Liver (tissue), 9 donors: ENCODE data around the gene FAM43A. TPM values are rescaled to one million over a fixed set of nuclear protein-coding genes. Genes with fewer than 3 reads are reported as not detected.

Source experiments
- DNase-seq: peaks from one replicate; pipeline ENCODE4 v3.0.0-alpha.2; 2017; ENCODE audit warnings: low spot score
- H3K27ac ChIP-seq, 2 donors: one replicate each; pipeline ENCODE4 v1.7.0; 2013; ENCODE audit warnings: inconsistent platforms in 2 of 2, low read length in 2 of 2, control low read depth in 1 of 2, low read depth in 1 of 2, mild to moderate bottlenecking in 1 of 2
- H3K27me3 ChIP-seq, 4 donors: one replicate each; pipeline versions ENCODE4 v1.6.1 to v1.7.0; 2013; ENCODE audit warnings: low read length in 3 of 4, inconsistent platforms in 1 of 4, mild to moderate bottlenecking in 1 of 4, moderate library complexity in 1 of 4; ENCODE audit not compliant: control insufficient read depth in 4 of 4, insufficient read depth in 4 of 4
- H3K36me3 ChIP-seq, 4 donors: one replicate each; pipeline versions ENCODE4 v1.6.1 to v1.7.0; 2013; ENCODE audit warnings: low read length in 3 of 4, mild to moderate bottlenecking in 3 of 4, low read depth in 1 of 4, moderate library complexity in 1 of 4; ENCODE audit not compliant: control insufficient read depth in 4 of 4, insufficient read depth in 3 of 4
- H3K4me1 ChIP-seq, 4 donors: one replicate each; pipeline versions ENCODE4 v1.6.1 to v1.7.0; 2013; ENCODE audit warnings: low read length in 3 of 4, mild to moderate bottlenecking in 3 of 4, moderate library complexity in 1 of 4; ENCODE audit not compliant: control insufficient read depth in 4 of 4, insufficient read depth in 4 of 4
- H3K4me3 ChIP-seq, 3 donors: one replicate each; pipeline versions ENCODE4 v1.6.1 to v1.7.0; 2013; ENCODE audit warnings: low read length in 3 of 3, control low read depth in 1 of 3, low read depth in 1 of 3, mild to moderate bottlenecking in 1 of 3
- H3K9ac ChIP-seq, 2 donors: one replicate each; pipeline ENCODE4 v1.7.0; 2013; ENCODE audit warnings: low read length in 2 of 2, mild to moderate bottlenecking in 2 of 2, moderate library complexity in 2 of 2, control low read depth in 1 of 2, low read depth in 1 of 2
- H3K9me3 ChIP-seq, 4 donors: one replicate each; pipeline versions ENCODE4 v1.6.1 to v1.7.0; 2013; ENCODE audit warnings: low read length in 3 of 4; ENCODE audit not compliant: control insufficient read depth in 4 of 4
- EGR1 ChIP-seq, 2 donors: IDR thresholded peaks; 2 replicates each; pipeline ENCODE4 v1.6.1; 2016 to 2018; ENCODE audit warnings: antibody characterized with exemption in 2 of 2, low read depth in 2 of 2
- FOXA1 ChIP-seq: IDR thresholded peaks from 2 replicates; pipeline ENCODE4 v1.6.1; 2016; ENCODE audit warnings: antibody characterized with exemption
- FOXA2 ChIP-seq: IDR thresholded peaks from 2 replicates; pipeline ENCODE4 v1.6.1; 2016; ENCODE audit warnings: antibody characterized with exemption
- GABPA ChIP-seq, 2 donors: IDR thresholded peaks in 1 of 2; conservative IDR thresholded peaks in 1 of 2; 2 replicates each; pipeline ENCODE4 v1.6.1; 2016; ENCODE audit warnings: antibody characterized with exemption in 2 of 2, mild to moderate bottlenecking in 1 of 2, moderate library complexity in 1 of 2
- HNF4A ChIP-seq, 2 donors: conservative IDR thresholded peaks; 2 replicates each; pipeline ENCODE4 v1.6.1; 2016; ENCODE audit warnings: antibody characterized with exemption in 2 of 2, mild to moderate bottlenecking in 2 of 2
- HNF4G ChIP-seq: IDR thresholded peaks from 2 replicates; pipeline ENCODE4 v1.6.1; 2016; ENCODE audit warnings: antibody characterized with exemption
- JUND ChIP-seq, 2 donors: IDR thresholded peaks; 2 replicates each; pipeline ENCODE4 v1.6.1; 2016; ENCODE audit warnings: antibody characterized with exemption in 2 of 2
- NR2F2 ChIP-seq: IDR thresholded peaks from 2 replicates; pipeline ENCODE4 v1.6.1; 2016; ENCODE audit warnings: antibody characterized with exemption
- RAD21 ChIP-seq, 2 donors: IDR thresholded peaks; 2 replicates each; pipeline ENCODE4 v1.6.1; 2016; ENCODE audit warnings: antibody characterized with exemption in 2 of 2, mild to moderate bottlenecking in 2 of 2
- RXRA ChIP-seq, 2 donors: IDR thresholded peaks; 2 replicates each; pipeline ENCODE4 v1.6.1; 2017 to 2018; ENCODE audit warnings: antibody characterized with exemption in 2 of 2, mild to moderate bottlenecking in 1 of 2
- SP1 ChIP-seq: IDR thresholded peaks from 2 replicates; pipeline ENCODE4 v1.6.1; 2018; ENCODE audit warnings: antibody characterized with exemption, mild to moderate bottlenecking
- TAF1 ChIP-seq: conservative IDR thresholded peaks from 2 replicates; pipeline ENCODE4 v1.6.1; 2016; ENCODE audit warnings: antibody characterized with exemption, mild to moderate bottlenecking
- YY1 ChIP-seq: IDR thresholded peaks from 2 replicates; pipeline ENCODE4 v1.6.1; 2016; ENCODE audit warnings: antibody characterized with exemption, mild to moderate bottlenecking
- WGBS: extraction: QIAGEN DNeasy Blood & Tissue Kit; methylation state at CpG from one replicate; pipeline ENCODE4 v1.1.7; 2013; 5-methylcytosine and 5-hydroxymethylcytosine counted together
- polyA plus RNA-seq, 2 donors: library from polyadenylated mRNA; stranded (reverse) in 1 of 2; unstranded in 1 of 2; fragments of 200-250 nt in 1 of 2; fragments of >200 nt in 1 of 2; fragmentation: Nextera tagmentation in 1 of 2; extraction: Ambion mirVana in 1 of 2; gene quantifications; one replicate each; pipeline versions ENCODE4 v1.2.1 to v1.2.3, GENCODE V29; 2013 to 2015
- total RNA-seq, 2 donors: library from RNA; depleted of rRNA; stranded (reverse); fragments of >200 nt; gene quantifications; one replicate each; pipeline ENCODE4 v1.2.3, GENCODE V29; 2014
- TF ChIP-seq, protein P1 (sequence below): IDR thresholded peaks from 2 replicates; pipeline ENCODE4 v1.6.1; 2016; ENCODE audit warnings: antibody characterized with exemption
- TF ChIP-seq, protein P2 (sequence below): IDR thresholded peaks from 2 replicates; pipeline ENCODE4 v1.6.1; 2016; ENCODE audit warnings: antibody characterized with exemption
- TF ChIP-seq, protein P3 (sequence below): fragments of 150-350 bp; IDR thresholded peaks from 2 replicates; pipeline ENCODE4 v1.5.1; 2017; ENCODE audit warnings: improper control_type of control experiment, low read depth, low read length; ENCODE audit not compliant: missing input control
- TF ChIP-seq, protein P4 (sequence below): IDR thresholded peaks from 2 replicates; pipeline ENCODE4 v1.6.1; 2016; ENCODE audit warnings: antibody characterized with exemption
- TF ChIP-seq, protein P5 (sequence below): IDR thresholded peaks from 2 replicates; pipeline ENCODE4 v1.6.1; 2016; ENCODE audit warnings: antibody characterized with exemption, mild to moderate bottlenecking
- donor health status: healthy.
- donor health status: healthy.
- donor health status: healthy.
- donor health status: healthy.
- donor health status: healthy.

The FAM43A gene
- total and polyA plus RNA-seq, 4 donors: 0.83 to 4.9 (median 3.4) TPM

DNA sequence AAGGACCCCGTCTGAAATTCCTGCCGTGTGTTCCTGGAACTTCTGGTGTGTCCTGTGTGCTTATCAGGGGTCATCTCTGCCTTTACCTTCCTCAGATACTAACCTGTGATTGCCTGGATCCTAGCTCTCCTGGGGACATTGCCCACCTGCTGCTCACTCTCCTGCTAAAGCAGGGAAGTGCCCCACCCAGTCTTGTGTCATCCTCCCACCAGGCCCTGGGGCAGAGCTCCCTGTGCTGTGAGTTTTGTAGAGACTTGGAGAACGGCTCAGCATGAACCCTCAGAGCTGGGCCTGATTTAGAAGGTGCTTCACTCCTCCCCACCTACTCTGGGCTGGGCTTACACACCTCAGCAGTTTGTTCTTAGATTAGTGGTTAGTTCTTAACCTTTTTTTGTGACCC lies 48.6 kb upstream of the FAM43A start:
- DNase-seq: no peak
- peaks cover 0 to 19% (median 10%) of the 10 kb centered on the region in 4 donors for H3K36me3 ChIP-seq
- H3K9me3 ChIP-seq: no peaks in the 10 kb centered on the region
- H3K4me3 ChIP-seq: no peak overlapping the region
- H3K4me1 ChIP-seq: peaks cover 2 to 12% (median 5%) of the 10 kb centered on the region in 4 donors
- H3K27me3 ChIP-seq: no peaks in the 10 kb centered on the region
- WGBS: 77% methylated on average over 3 of the region's 3 CpGs
- H3K9ac ChIP-seq: no peak overlapping the region
- no peak overlapping the region for H3K27ac ChIP-seq
- TF ChIP-seq HNF4A (conservative IDR thresholded peaks at IDR 0.05) (no peak), EGR1 (IDR thresholded peaks at IDR 0.05; ENCODE audit: low read depth in 2 of 2) (no peak), HNF4G (no peak), FOXA1 (no peak), YY1 (no peak), NR2F2 (no peak)
- TF ChIP-seq, protein P1, sequence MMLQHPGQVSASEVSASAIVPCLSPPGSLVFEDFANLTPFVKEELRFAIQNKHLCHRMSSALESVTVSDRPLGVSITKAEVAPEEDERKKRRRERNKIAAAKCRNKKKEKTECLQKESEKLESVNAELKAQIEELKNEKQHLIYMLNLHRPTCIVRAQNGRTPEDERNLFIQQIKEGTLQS: no peak

DNA sequence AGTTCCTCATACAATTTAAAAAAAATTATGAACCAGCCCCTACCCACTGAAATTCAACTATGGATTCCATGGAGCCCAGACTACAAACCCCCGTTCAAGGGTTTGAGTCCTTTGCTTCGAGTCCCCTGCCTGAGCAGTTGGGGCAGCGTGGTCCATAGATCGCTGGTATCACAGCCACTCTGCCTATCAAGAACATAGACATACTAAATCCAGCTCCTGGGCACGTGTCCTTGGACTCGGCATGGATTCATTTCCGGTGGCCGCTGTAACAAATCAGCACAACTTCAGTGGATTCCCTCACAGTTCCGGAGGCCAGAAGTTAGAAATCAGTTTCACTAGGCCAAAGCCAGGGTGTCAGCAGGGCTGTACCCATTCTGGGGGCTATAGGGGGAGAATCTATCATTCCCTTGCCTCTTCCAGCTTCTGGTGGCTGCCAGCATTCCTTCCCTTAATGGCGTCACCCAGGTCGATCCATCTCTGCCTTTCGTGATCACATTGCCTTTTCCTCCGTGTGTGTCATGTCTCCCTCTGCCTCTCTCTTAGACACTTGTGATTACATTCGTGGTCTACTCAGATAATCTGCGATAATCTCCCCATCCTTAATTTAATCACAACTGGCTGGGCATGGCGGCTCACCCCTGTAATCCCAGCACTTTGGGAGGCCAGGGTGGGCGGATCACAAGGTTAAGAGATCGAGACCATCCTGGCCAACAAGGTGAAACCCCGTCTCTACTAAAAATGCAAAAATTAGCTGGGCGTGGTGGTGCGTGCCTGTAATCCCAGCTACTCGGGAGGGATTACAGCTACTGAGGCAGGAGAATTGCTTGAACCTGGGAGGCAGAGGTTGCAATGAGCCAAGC lies 47.9 kb upstream of the FAM43A start:
- H3K9ac ChIP-seq: no peak overlapping the region
- no peaks in the 10 kb centered on the region for H3K27me3 ChIP-seq
- TF ChIP-seq, protein P2, sequence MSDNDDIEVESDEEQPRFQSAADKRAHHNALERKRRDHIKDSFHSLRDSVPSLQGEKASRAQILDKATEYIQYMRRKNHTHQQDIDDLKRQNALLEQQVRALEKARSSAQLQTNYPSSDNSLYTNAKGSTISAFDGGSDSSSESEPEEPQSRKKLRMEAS: no peak
- no peak for TF ChIP-seq EGR1 (IDR thresholded peaks at IDR 0.05; ENCODE audit: low read depth in 2 of 2)
- TF ChIP-seq HNF4A (conservative IDR thresholded peaks at IDR 0.05): no peak
- no peak for TF ChIP-seq SP1
- no peak for TF ChIP-seq TAF1
- no peak for TF ChIP-seq JUND (IDR thresholded peaks at IDR 0.05)
- TF ChIP-seq HNF4G: no peak
- TF ChIP-seq, protein P3, sequence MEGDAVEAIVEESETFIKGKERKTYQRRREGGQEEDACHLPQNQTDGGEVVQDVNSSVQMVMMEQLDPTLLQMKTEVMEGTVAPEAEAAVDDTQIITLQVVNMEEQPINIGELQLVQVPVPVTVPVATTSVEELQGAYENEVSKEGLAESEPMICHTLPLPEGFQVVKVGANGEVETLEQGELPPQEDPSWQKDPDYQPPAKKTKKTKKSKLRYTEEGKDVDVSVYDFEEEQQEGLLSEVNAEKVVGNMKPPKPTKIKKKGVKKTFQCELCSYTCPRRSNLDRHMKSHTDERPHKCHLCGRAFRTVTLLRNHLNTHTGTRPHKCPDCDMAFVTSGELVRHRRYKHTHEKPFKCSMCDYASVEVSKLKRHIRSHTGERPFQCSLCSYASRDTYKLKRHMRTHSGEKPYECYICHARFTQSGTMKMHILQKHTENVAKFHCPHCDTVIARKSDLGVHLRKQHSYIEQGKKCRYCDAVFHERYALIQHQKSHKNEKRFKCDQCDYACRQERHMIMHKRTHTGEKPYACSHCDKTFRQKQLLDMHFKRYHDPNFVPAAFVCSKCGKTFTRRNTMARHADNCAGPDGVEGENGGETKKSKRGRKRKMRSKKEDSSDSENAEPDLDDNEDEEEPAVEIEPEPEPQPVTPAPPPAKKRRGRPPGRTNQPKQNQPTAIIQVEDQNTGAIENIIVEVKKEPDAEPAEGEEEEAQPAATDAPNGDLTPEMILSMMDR: no peak
- TF ChIP-seq YY1: no peak
- no peak for TF ChIP-seq RAD21 (IDR thresholded peaks at IDR 0.05)
- TF ChIP-seq RXRA (IDR thresholded peaks at IDR 0.05): no peak
- TF ChIP-seq, protein P4, sequence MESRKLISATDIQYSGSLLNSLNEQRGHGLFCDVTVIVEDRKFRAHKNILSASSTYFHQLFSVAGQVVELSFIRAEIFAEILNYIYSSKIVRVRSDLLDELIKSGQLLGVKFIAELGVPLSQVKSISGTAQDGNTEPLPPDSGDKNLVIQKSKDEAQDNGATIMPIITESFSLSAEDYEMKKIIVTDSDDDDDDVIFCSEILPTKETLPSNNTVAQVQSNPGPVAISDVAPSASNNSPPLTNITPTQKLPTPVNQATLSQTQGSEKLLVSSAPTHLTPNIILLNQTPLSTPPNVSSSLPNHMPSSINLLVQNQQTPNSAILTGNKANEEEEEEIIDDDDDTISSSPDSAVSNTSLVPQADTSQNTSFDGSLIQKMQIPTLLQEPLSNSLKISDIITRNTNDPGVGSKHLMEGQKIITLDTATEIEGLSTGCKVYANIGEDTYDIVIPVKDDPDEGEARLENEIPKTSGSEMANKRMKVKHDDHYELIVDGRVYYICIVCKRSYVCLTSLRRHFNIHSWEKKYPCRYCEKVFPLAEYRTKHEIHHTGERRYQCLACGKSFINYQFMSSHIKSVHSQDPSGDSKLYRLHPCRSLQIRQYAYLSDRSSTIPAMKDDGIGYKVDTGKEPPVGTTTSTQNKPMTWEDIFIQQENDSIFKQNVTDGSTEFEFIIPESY: no peak
- TF ChIP-seq GABPA (IDR thresholded peaks at IDR 0.05 in 1 of 2, conservative IDR thresholded peaks at IDR 0.05 in 1 of 2): no peak
- no peak for TF ChIP-seq FOXA2
- TF ChIP-seq, protein P5, sequence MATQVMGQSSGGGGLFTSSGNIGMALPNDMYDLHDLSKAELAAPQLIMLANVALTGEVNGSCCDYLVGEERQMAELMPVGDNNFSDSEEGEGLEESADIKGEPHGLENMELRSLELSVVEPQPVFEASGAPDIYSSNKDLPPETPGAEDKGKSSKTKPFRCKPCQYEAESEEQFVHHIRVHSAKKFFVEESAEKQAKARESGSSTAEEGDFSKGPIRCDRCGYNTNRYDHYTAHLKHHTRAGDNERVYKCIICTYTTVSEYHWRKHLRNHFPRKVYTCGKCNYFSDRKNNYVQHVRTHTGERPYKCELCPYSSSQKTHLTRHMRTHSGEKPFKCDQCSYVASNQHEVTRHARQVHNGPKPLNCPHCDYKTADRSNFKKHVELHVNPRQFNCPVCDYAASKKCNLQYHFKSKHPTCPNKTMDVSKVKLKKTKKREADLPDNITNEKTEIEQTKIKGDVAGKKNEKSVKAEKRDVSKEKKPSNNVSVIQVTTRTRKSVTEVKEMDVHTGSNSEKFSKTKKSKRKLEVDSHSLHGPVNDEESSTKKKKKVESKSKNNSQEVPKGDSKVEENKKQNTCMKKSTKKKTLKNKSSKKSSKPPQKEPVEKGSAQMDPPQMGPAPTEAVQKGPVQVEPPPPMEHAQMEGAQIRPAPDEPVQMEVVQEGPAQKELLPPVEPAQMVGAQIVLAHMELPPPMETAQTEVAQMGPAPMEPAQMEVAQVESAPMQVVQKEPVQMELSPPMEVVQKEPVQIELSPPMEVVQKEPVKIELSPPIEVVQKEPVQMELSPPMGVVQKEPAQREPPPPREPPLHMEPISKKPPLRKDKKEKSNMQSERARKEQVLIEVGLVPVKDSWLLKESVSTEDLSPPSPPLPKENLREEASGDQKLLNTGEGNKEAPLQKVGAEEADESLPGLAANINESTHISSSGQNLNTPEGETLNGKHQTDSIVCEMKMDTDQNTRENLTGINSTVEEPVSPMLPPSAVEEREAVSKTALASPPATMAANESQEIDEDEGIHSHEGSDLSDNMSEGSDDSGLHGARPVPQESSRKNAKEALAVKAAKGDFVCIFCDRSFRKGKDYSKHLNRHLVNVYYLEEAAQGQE: no peak
- no peak for DNase-seq
- H3K4me3 ChIP-seq: no peak overlapping the region
- no peaks in the 10 kb centered on the region for H3K9me3 ChIP-seq
- peaks cover 2 to 9% (median 5%) of the 10 kb centered on the region in 4 donors for H3K4me1 ChIP-seq
- 94% methylated on average over 22 of the region's 22 CpGs for WGBS
- peaks cover 2 to 24% (median 10%) of the 10 kb centered on the region in 4 donors for H3K36me3 ChIP-seq
- no peak overlapping the region for H3K27ac ChIP-seq
